ENCODE measurements around the gene FBXO8. TPM values are rescaled to one million over a fixed set of nuclear protein-coding genes. Genes with fewer than 3 reads are reported as not detected.

Gene FBXO8
- total and polyA plus RNA-seq, 4 experiments from 2014 or later = 10.8 to 32.2 (median 26.6) TPM

GRCh38 chr4:174317531-174317930 lies 34.1 kb upstream of the FBXO8 start:
- intact Hi-C loops (cut with micrococcal nuclease) = no loop called here
- H3K9me3 ChIP-seq (ENCODE audit: control insufficient read depth in 1 of 2, low read length in 2 of 2) = no peaks in the 10 kb centered on the region
- ChIA-PET CTCF (ENCODE audit: partially characterized antibody) (no interaction called here), POLR2A (ENCODE audit: partially characterized antibody) (no interaction called here)
- no peaks in the 10 kb centered on the region for H3K27me3 ChIP-seq (ENCODE audit: insufficient read depth, low read length)
- DNase-seq = no peak
- Mint-ChIP-seq H3K27me3 (no peaks in the 10 kb centered on the region), H3K27ac (no peak overlapping the region), H3K36me3 (peaks cover 14 to 27% of the 10 kb centered on the region in 2 donors), H3K4me3 (no peak overlapping the region), H3K4me1 (peaks cover 3 to 6% (median 4%) of the 10 kb centered on the region in 4 donors), H3K9me3 (no peaks in the 10 kb centered on the region)
- no peak overlapping the region for H3K27ac ChIP-seq (ENCODE audit: low read depth, low read length)
- H3K36me3 ChIP-seq (ENCODE audit: insufficient read depth, low read length) = peaks cover 7% of the 10 kb centered on the region
- no peaks in the 10 kb centered on the region for H3K4me1 ChIP-seq (ENCODE audit: insufficient read depth, low read length)
- no peak overlapping the region for H3K4me3 ChIP-seq (ENCODE audit: low read length in 2 of 2)

GRCh38 chr4:174316954-174317353 lies 33.5 kb upstream of the FBXO8 start:
- no peak overlapping the region for H3K27ac Mint-ChIP-seq
- Histone ChIP-seq H3K4me3 (ENCODE audit: low read length in 2 of 2) (no peak overlapping the region), H3K9me3 (ENCODE audit: control insufficient read depth in 1 of 2, low read length in 2 of 2) (no peaks in the 10 kb centered on the region), H3K4me1 (ENCODE audit: insufficient read depth, low read length) (no peaks in the 10 kb centered on the region), H3K27ac (ENCODE audit: low read depth, low read length) (no peak overlapping the region), H3K36me3 (ENCODE audit: insufficient read depth, low read length) (peaks cover 8% of the 10 kb centered on the region), H3K27me3 (ENCODE audit: insufficient read depth, low read length) (no peaks in the 10 kb centered on the region)
- POLR2A ChIA-PET (ENCODE audit: partially characterized antibody) = no interaction called here
- H3K9me3 Mint-ChIP-seq = no peaks in the 10 kb centered on the region
- DNase-seq = no peak
- peaks cover 15 to 30% of the 10 kb centered on the region in 2 donors for H3K36me3 Mint-ChIP-seq
- no peak overlapping the region for H3K4me3 Mint-ChIP-seq
- intact Hi-C loops (cut with micrococcal nuclease) = no loop called here
- no peaks in the 10 kb centered on the region for H3K27me3 Mint-ChIP-seq
- CTCF ChIA-PET (ENCODE audit: partially characterized antibody) = no interaction called here
- H3K4me1 Mint-ChIP-seq = peaks cover 3 to 6% (median 5%) of the 10 kb centered on the region in 4 donors

GRCh38 chr4:174316546-174316945 lies 33.1 kb upstream of the FBXO8 start:
- no peak overlapping the region for H3K27ac Mint-ChIP-seq
- ChIA-PET CTCF (ENCODE audit: partially characterized antibody) (no interaction called here), POLR2A (ENCODE audit: partially characterized antibody) (no interaction called here)
- no peak overlapping the region for H3K4me3 ChIP-seq (ENCODE audit: low read length in 2 of 2)
- no peak overlapping the region for H3K4me3 Mint-ChIP-seq
- no peaks in the 10 kb centered on the region for H3K4me1 ChIP-seq (ENCODE audit: insufficient read depth, low read length)
- H3K36me3 Mint-ChIP-seq = peaks cover 15 to 34% of the 10 kb centered on the region in 2 donors
- H3K27me3 Mint-ChIP-seq = no peaks in the 10 kb centered on the region
- no peaks in the 10 kb centered on the region for H3K27me3 ChIP-seq (ENCODE audit: insufficient read depth, low read length)
- no peak for DNase-seq
- intact Hi-C loops (cut with micrococcal nuclease) = no loop called here
- H3K27ac ChIP-seq (ENCODE audit: low read depth, low read length) = no peak overlapping the region
- H3K9me3 Mint-ChIP-seq = no peaks in the 10 kb centered on the region
- no peaks in the 10 kb centered on the region for H3K9me3 ChIP-seq (ENCODE audit: control insufficient read depth in 1 of 2, low read length in 2 of 2)
- H3K36me3 ChIP-seq (ENCODE audit: insufficient read depth, low read length) = peaks cover 12% of the 10 kb centered on the region
- peaks cover 3 to 6% (median 5%) of the 10 kb centered on the region in 4 donors for H3K4me1 Mint-ChIP-seq

GRCh38 chr4:174314770-174315169 lies 31.3 kb upstream of the FBXO8 start:
- POLR2A ChIA-PET (ENCODE audit: partially characterized antibody) = no interaction called here
- intact Hi-C loops (cut with micrococcal nuclease) = no loop called here

GRCh38 chr4:174314274-174314673 lies 30.8 kb upstream of the FBXO8 start:
- no peak overlapping the region for H3K27ac Mint-ChIP-seq
- Histone ChIP-seq H3K27me3 (ENCODE audit: insufficient read depth, low read length) (no peaks in the 10 kb centered on the region), H3K4me3 (ENCODE audit: low read length in 2 of 2) (no peak overlapping the region), H3K4me1 (ENCODE audit: insufficient read depth, low read length) (no peaks in the 10 kb centered on the region), H3K9me3 (ENCODE audit: control insufficient read depth in 1 of 2, low read length in 2 of 2) (no peaks in the 10 kb centered on the region), H3K27ac (ENCODE audit: low read depth, low read length) (no peak overlapping the region), H3K36me3 (ENCODE audit: insufficient read depth, low read length) (peaks cover 12% of the 10 kb centered on the region)
- no peak for DNase-seq
- ChIA-PET CTCF (ENCODE audit: partially characterized antibody) (interaction anchor here (1.2 to 1.5 kb wide), 2 partner anchors 92 to 194 kb away, joined by 3 to 4 read pairs; no protein-coding TSS in a partner anchor), POLR2A (ENCODE audit: partially characterized antibody) (no interaction called here)
- no peaks in the 10 kb centered on the region for H3K9me3 Mint-ChIP-seq
- peaks cover 16 to 41% of the 10 kb centered on the region in 2 donors for H3K36me3 Mint-ChIP-seq
- peaks cover 3 to 6% (median 5%) of the 10 kb centered on the region in 4 donors for H3K4me1 Mint-ChIP-seq
- H3K27me3 Mint-ChIP-seq = no peaks in the 10 kb centered on the region
- H3K4me3 Mint-ChIP-seq = no peak overlapping the region
- intact Hi-C loops (cut with micrococcal nuclease) = no loop called here

More at GRCh38 chr4:174314770-174315169, 31.3 kb upstream of the FBXO8 start:
- H3K27ac Mint-ChIP-seq = peak overlapping the region in 1 of 7 donors; percentile 52
- CTCF ChIA-PET (ENCODE audit: partially characterized antibody) = interaction anchor here (1.2 to 1.5 kb wide), 2 partner anchors 92 to 195 kb away, joined by 3 to 4 read pairs; no protein-coding TSS in a partner anchor
- no peak overlapping the region for H3K27ac ChIP-seq (ENCODE audit: low read depth, low read length)
- no peak overlapping the region for H3K4me3 ChIP-seq (ENCODE audit: low read length in 2 of 2)
- H3K27me3 Mint-ChIP-seq = no peaks in the 10 kb centered on the region
- H3K4me3 Mint-ChIP-seq = no peak overlapping the region
- no peaks in the 10 kb centered on the region for H3K27me3 ChIP-seq (ENCODE audit: insufficient read depth, low read length)
- peaks cover 12% of the 10 kb centered on the region for H3K36me3 ChIP-seq (ENCODE audit: insufficient read depth, low read length)
- H3K4me1 Mint-ChIP-seq = peaks cover 3 to 6% (median 5%) of the 10 kb centered on the region in 4 donors
- no peaks in the 10 kb centered on the region for H3K9me3 Mint-ChIP-seq
- no peak for DNase-seq
- peaks cover 15 to 38% of the 10 kb centered on the region in 2 donors for H3K36me3 Mint-ChIP-seq
- H3K9me3 ChIP-seq (ENCODE audit: control insufficient read depth in 1 of 2, low read length in 2 of 2) = no peaks in the 10 kb centered on the region
- no peaks in the 10 kb centered on the region for H3K4me1 ChIP-seq (ENCODE audit: insufficient read depth, low read length)

GRCh38 chr4:174312993-174313392 lies 29.5 kb upstream of the FBXO8 start:
- H3K27ac Mint-ChIP-seq = peak overlapping the region in 4 of 7 donors; percentile 42 to 87 (median 82)
- peaks cover 4 to 6% (median 5%) of the 10 kb centered on the region in 4 donors for H3K4me1 Mint-ChIP-seq
- CTCF ChIA-PET (ENCODE audit: partially characterized antibody) = interaction anchor here (1.7 kb wide), 1 partner anchor 89 kb away, joined by 4 read pairs; no protein-coding TSS in a partner anchor
- no peaks in the 10 kb centered on the region for H3K9me3 Mint-ChIP-seq
- no peaks in the 10 kb centered on the region for H3K27me3 Mint-ChIP-seq
- peak overlapping the region in 1 of 8 donors; percentile 18 for H3K4me3 Mint-ChIP-seq
- no peaks in the 10 kb centered on the region for H3K27me3 ChIP-seq (ENCODE audit: insufficient read depth, low read length)
- POLR2A ChIA-PET (ENCODE audit: partially characterized antibody) = no interaction called here
- DNase-seq = no peak
- no peaks in the 10 kb centered on the region for H3K9me3 ChIP-seq (ENCODE audit: control insufficient read depth in 1 of 2, low read length in 2 of 2)
- H3K27ac ChIP-seq (ENCODE audit: low read depth, low read length) = no peak overlapping the region
- intact Hi-C loops (cut with micrococcal nuclease) = no loop called here
- no peak overlapping the region for H3K4me3 ChIP-seq (ENCODE audit: low read length in 2 of 2)
- peaks cover 12% of the 10 kb centered on the region for H3K36me3 ChIP-seq (ENCODE audit: insufficient read depth, low read length)
- H3K4me1 ChIP-seq (ENCODE audit: insufficient read depth, low read length) = no peaks in the 10 kb centered on the region
- peaks cover 22 to 46% of the 10 kb centered on the region in 2 donors for H3K36me3 Mint-ChIP-seq

- no peak overlapping the region for H3K4me3 ChIP-seq (ENCODE audit: low read length in 2 of 2)
- Mint-ChIP-seq H3K4me3 (no peak overlapping the region), H3K27me3 (no peaks in the 10 kb centered on the region), H3K27ac (no peak overlapping the region), H3K4me1 (peaks cover under 1 to 2% (median 1%) of the 10 kb centered on the region in 4 donors), H3K36me3 (peaks cover 43 to 45% of the 10 kb centered on the region in 2 donors), H3K9me3 (no peaks in the 10 kb centered on the region)
- H3K27me3 ChIP-seq (ENCODE audit: insufficient read depth, low read length) = no peaks in the 10 kb centered on the region
- CTCF ChIA-PET (ENCODE audit: partially characterized antibody) = no interaction called here
- no peak for DNase-seq
- H3K36me3 ChIP-seq (ENCODE audit: insufficient read depth, low read length) = peaks cover 5% of the 10 kb centered on the region
- intact Hi-C loops (cut with micrococcal nuclease) = no loop called here
- no peaks in the 10 kb centered on the region for H3K4me1 ChIP-seq (ENCODE audit: insufficient read depth, low read length)
- no peaks in the 10 kb centered on the region for H3K9me3 ChIP-seq (ENCODE audit: control insufficient read depth in 1 of 2, low read length in 2 of 2)
- no peak overlapping the region for H3K27ac ChIP-seq (ENCODE audit: low read depth, low read length)
- POLR2A ChIA-PET (ENCODE audit: partially characterized antibody) = no interaction called here
These were observed 24.2 kb upstream of the FBXO8 start for GRCh38 chr4:174307694-174308093.

Measured in CD4-positive, alpha-beta memory T cell (primary cell).